Measurements from ENCODE around the gene SF1. TPM values are rescaled to one million over a fixed set of nuclear protein-coding genes. Genes with fewer than 3 reads are reported as not detected.

The SF1 gene
- total RNA-seq, 3 donors from 2014 or later (not counting 1 experiment from before 2014, with no cell fraction given) = 841 to 864 (median 845) TPM

DNA sequence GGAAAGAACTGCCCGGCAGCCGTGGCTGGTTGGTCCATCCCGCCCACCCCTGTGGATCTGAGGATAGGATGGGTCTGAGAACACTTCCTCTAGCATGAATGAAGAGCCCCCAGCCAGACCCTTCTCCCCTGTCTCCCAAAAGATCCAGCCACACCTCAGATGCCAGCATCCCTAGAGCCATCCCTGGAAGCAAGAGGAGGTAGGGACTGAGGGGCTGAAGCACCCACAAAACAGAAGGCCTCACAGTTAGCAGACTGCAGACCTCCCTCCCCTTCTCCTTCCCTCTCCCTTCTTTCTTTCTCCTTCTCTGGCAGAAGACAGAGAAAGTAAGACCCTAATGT, 57.0 kb downstream of the SF1 start:
- Mint-ChIP-seq H3K4me3 (no peak overlapping the region), H3K9me3 (no peaks in the 10 kb centered on the region), H3K4me1 (peaks cover 8 to 29% of the 10 kb centered on the region in 2 donors), H3K27ac (no peak overlapping the region), H3K36me3 (no peaks in the 10 kb centered on the region), H3K27me3 (ENCODE audit: low read depth in 2 of 2) (peaks cover 9 to 36% of the 10 kb centered on the region in 2 donors)
- ATAC-seq (no peak), DNase-seq (no peak)
- Histone ChIP-seq H3K36me3 (ENCODE audit: control insufficient read depth, insufficient read depth, low read length) (no peaks in the 10 kb centered on the region), H3K9me3 (ENCODE audit: control insufficient read depth, insufficient read depth, low read length) (no peaks in the 10 kb centered on the region), H3K27ac (ENCODE audit: low read length) (no peak overlapping the region), H3K27me3 (ENCODE audit: control insufficient read depth, insufficient read depth, low read length) (peaks cover 8% of the 10 kb centered on the region), H3K4me3 (ENCODE audit: low read length) (no peak overlapping the region), H3K4me1 (ENCODE audit: control insufficient read depth, insufficient read depth, low read length) (peaks cover 16% of the 10 kb centered on the region)
- WGBS (ENCODE audit: insufficient coverage) = no CpG with 5 or more reads among the region's 3 CpGs
- TF ChIP-seq, protein P1, sequence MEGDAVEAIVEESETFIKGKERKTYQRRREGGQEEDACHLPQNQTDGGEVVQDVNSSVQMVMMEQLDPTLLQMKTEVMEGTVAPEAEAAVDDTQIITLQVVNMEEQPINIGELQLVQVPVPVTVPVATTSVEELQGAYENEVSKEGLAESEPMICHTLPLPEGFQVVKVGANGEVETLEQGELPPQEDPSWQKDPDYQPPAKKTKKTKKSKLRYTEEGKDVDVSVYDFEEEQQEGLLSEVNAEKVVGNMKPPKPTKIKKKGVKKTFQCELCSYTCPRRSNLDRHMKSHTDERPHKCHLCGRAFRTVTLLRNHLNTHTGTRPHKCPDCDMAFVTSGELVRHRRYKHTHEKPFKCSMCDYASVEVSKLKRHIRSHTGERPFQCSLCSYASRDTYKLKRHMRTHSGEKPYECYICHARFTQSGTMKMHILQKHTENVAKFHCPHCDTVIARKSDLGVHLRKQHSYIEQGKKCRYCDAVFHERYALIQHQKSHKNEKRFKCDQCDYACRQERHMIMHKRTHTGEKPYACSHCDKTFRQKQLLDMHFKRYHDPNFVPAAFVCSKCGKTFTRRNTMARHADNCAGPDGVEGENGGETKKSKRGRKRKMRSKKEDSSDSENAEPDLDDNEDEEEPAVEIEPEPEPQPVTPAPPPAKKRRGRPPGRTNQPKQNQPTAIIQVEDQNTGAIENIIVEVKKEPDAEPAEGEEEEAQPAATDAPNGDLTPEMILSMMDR (IDR thresholded peaks at IDR 0.05) = no peak
- intact Hi-C loops (cut with micrococcal nuclease) = loop anchor here (5.0 kb wide), 2 partner anchors 229 to 274 kb away; no protein-coding TSS in a partner anchor

GRCh38 chr11:64720640-64721358, 57.5 kb downstream of the SF1 start:
- no peak overlapping the region for H3K4me3 ChIP-seq (ENCODE audit: low read length)
- intact Hi-C loops (cut with micrococcal nuclease) = loop anchor here (5.0 kb wide), 2 partner anchors 228 to 273 kb away; no protein-coding TSS in a partner anchor
- peaks cover 8% of the 10 kb centered on the region for H3K27me3 ChIP-seq (ENCODE audit: control insufficient read depth, insufficient read depth, low read length)
- no peaks in the 10 kb centered on the region for H3K9me3 Mint-ChIP-seq
- WGBS (ENCODE audit: insufficient coverage) = 87% methylated on average over 12 of the region's 12 CpGs
- ATAC-seq (no peak), DNase-seq (no peak)
- no peaks in the 10 kb centered on the region for H3K36me3 Mint-ChIP-seq
- H3K4me3 Mint-ChIP-seq = no peak overlapping the region
- peaks cover 16% of the 10 kb centered on the region for H3K4me1 ChIP-seq (ENCODE audit: control insufficient read depth, insufficient read depth, low read length)
- TF ChIP-seq, protein P1 (IDR thresholded peaks at IDR 0.05) = no peak
- no peak overlapping the region for H3K27ac ChIP-seq (ENCODE audit: low read length)
- peaks cover 9 to 41% of the 10 kb centered on the region in 2 donors for H3K27me3 Mint-ChIP-seq (ENCODE audit: low read depth in 2 of 2)
- H3K4me1 Mint-ChIP-seq = peaks cover 8 to 29% of the 10 kb centered on the region in 2 donors
- no peaks in the 10 kb centered on the region for H3K36me3 ChIP-seq (ENCODE audit: control insufficient read depth, insufficient read depth, low read length)
- H3K9me3 ChIP-seq (ENCODE audit: control insufficient read depth, insufficient read depth, low read length) = no peaks in the 10 kb centered on the region
- no peak overlapping the region for H3K27ac Mint-ChIP-seq

GRCh38 chr11:64720167-64720566, 58.2 kb downstream of the SF1 start:
- no peaks in the 10 kb centered on the region for H3K36me3 ChIP-seq (ENCODE audit: control insufficient read depth, insufficient read depth, low read length)
- Mint-ChIP-seq H3K27ac (no peak overlapping the region), H3K27me3 (ENCODE audit: low read depth in 2 of 2) (peaks cover 14 to 46% of the 10 kb centered on the region in 2 donors), H3K4me1 (peaks cover 6 to 23% of the 10 kb centered on the region in 2 donors), H3K4me3 (no peak overlapping the region), H3K9me3 (no peaks in the 10 kb centered on the region), H3K36me3 (no peaks in the 10 kb centered on the region)
- intact Hi-C loops (cut with micrococcal nuclease) = loop anchor here (5.0 kb wide), 2 partner anchors 228 to 273 kb away; no protein-coding TSS in a partner anchor
- TF ChIP-seq, protein P1 (IDR thresholded peaks at IDR 0.05) = no peak
- ATAC-seq (no peak), DNase-seq (no peak)
- peaks cover 8% of the 10 kb centered on the region for H3K27me3 ChIP-seq (ENCODE audit: control insufficient read depth, insufficient read depth, low read length)
- H3K4me1 ChIP-seq (ENCODE audit: control insufficient read depth, insufficient read depth, low read length) = peaks cover 16% of the 10 kb centered on the region
- no peaks in the 10 kb centered on the region for H3K9me3 ChIP-seq (ENCODE audit: control insufficient read depth, insufficient read depth, low read length)
- 84% methylated on average over 9 of the region's 9 CpGs for WGBS (ENCODE audit: insufficient coverage)
- no peak overlapping the region for H3K4me3 ChIP-seq (ENCODE audit: low read length)
- no peak overlapping the region for H3K27ac ChIP-seq (ENCODE audit: low read length)
